HCT116 (cell line): ENCODE data around the gene ZC3H12C. TPM values are rescaled to one million over a fixed set of nuclear protein-coding genes. Genes with fewer than 3 reads are reported as not detected.
A peak's percentile ranks its signal among the peaks of the same experiment; 100 is the strongest.

Experiments
- ATAC-seq: fragments of 200-7000 bp; cut with Tn5 transposase; 2 replicates; pipeline ENCODE4 v1.9.1; 2020; ENCODE audit warnings: mild to moderate bottlenecking, moderate library complexity
- BruUV-seq: library from RNA; stranded (reverse); fragments of 400-500 nt; replicated peaks from 2 replicates; lab custom pipeline; 2021; lab: Mats Ljungman, UMichigan
- CTCF ChIA-PET: fragments of 300-600 bp; sonication (Branson Sonifier 250); formaldehyde crosslinking; loops from one replicate; lab custom pipeline; 2021; ENCODE audit warnings: antibody characterized with exemption; lab: Charles Lee
- POLR2A ChIA-PET: fragments of 300-600, 350-600 bp; sonication (Branson Sonifier 250); formaldehyde crosslinking; loops from one replicate; lab custom pipeline; 2021; ENCODE audit warnings: antibody characterized with exemption; lab: Charles Lee
- RAD21 ChIA-PET, 2 experiments: fragments of 300-600 bp; sonication (Branson Sonifier 250); formaldehyde crosslinking; loops; one replicate each; lab custom pipeline; 2023; ENCODE audit warnings: low total read pairs in 2 of 2; ENCODE audit not compliant: uncharacterized antibody in 2 of 2, unreplicated experiment in 2 of 2, low non-redundant PET in 1 of 2; lab: Charles Lee
- DNase-seq: peaks from one replicate; pipeline ENCODE4 v3.0.0-alpha.2; 2010; ENCODE audit warnings: low read depth, low spot score
- H2AFZ ChIP-seq: fragments of 200-600 bp; shearing (Covaris generic), sonication (generic); 2 replicates; pipeline ENCODE4 v1.6.1; 2017; ENCODE audit warnings: low read depth, mixed run types, mixed read lengths, antibody characterized with exemption, low read length; ENCODE audit not compliant: poor library complexity, severe bottlenecking
- H3K27ac ChIP-seq: 2 replicates; pipeline ENCODE4 v1.5.1; 2012; ENCODE audit warnings: low read depth, low read length
- H3K27me3 ChIP-seq: fragments of 200-600 bp; sonication (generic); 2 replicates; pipeline ENCODE4 v1.6.1; 2016; ENCODE audit warnings: mixed run types, low read length, mixed read lengths; ENCODE audit not compliant: insufficient read depth
- H3K36me3 ChIP-seq, 2 experiments: fragments of 200-500 bp in 1 of 2; fragments of 200-600 bp in 1 of 2; sonication (Bioruptor generic) in 1 of 2; sonication (generic) in 1 of 2; 2 replicates each; pipeline versions ENCODE4 v1.5.1 to v1.6.1; 2014 to 2016; ENCODE audit warnings: low read length in 2 of 2, inconsistent platforms in 1 of 2, mixed read lengths in 1 of 2, mixed run types in 1 of 2; ENCODE audit not compliant: insufficient read depth in 2 of 2, control insufficient read depth in 1 of 2
- H3K4me1 ChIP-seq, 2 experiments: fragments of 200-600 bp in 1 of 2; sonication (generic) in 1 of 2; 2 replicates each; pipeline versions ENCODE4 v1.5.1 to v1.6.1; 2012 to 2017; ENCODE audit warnings: low read length in 2 of 2, inconsistent platforms in 1 of 2, mild to moderate bottlenecking in 1 of 2, mixed read lengths in 1 of 2, mixed run types in 1 of 2, moderate library complexity in 1 of 2; ENCODE audit not compliant: insufficient read depth in 2 of 2, control insufficient read depth in 1 of 2
- H3K4me2 ChIP-seq: fragments of 200-600 bp; sonication (generic); 2 replicates; pipeline ENCODE4 v1.6.1; 2017; ENCODE audit warnings: mixed run types, low read length, mixed read lengths
- H3K4me3 ChIP-seq, 2 experiments: fragments of 200-600 bp in 1 of 2; sonication (generic) in 1 of 2; replicated peaks in 1 of 2; 2 replicates each; pipeline ENCODE4 v1.5.1; 2011 to 2016; ENCODE audit warnings: low read length in 2 of 2, control low read depth in 1 of 2, low read depth in 1 of 2, mild to moderate bottlenecking in 1 of 2, mixed read lengths in 1 of 2, mixed run types in 1 of 2
- H3K79me2 ChIP-seq: fragments of 200-600 bp; sonication (generic); 2 replicates; pipeline ENCODE4 v1.6.1; 2017; ENCODE audit warnings: mild to moderate bottlenecking, mixed run types, low read length, moderate library complexity, mixed read lengths; ENCODE audit not compliant: insufficient read depth
- H3K9ac ChIP-seq: fragments of 200-600 bp; sonication (generic); 2 replicates; pipeline ENCODE4 v1.6.1; 2016; ENCODE audit warnings: low read length, mixed read lengths
- H3K9me2 ChIP-seq: fragments of 200-600 bp; sonication (generic), shearing (Covaris generic); 2 replicates; pipeline ENCODE4 v1.6.1; 2017; ENCODE audit warnings: mixed run types, mild to moderate bottlenecking, moderate library complexity; ENCODE audit not compliant: insufficient read depth
- H3K9me3 ChIP-seq, 2 experiments: fragments of 200-500 bp in 1 of 2; fragments of 200-600 bp in 1 of 2; sonication (Bioruptor generic) in 1 of 2; sonication (generic) in 1 of 2; 2 replicates each; pipeline ENCODE4 v1.6.1; 2014 to 2017; ENCODE audit warnings: low read length in 2 of 2, mixed read lengths in 2 of 2, inconsistent platforms in 1 of 2, low read depth in 1 of 2, mild to moderate bottlenecking in 1 of 2, mixed run types in 1 of 2, moderate library complexity in 1 of 2; ENCODE audit not compliant: control insufficient read depth in 1 of 2, insufficient read depth in 1 of 2
- H4K20me1 ChIP-seq: fragments of 200-600 bp; sonication (generic), shearing (Covaris generic); 2 replicates; pipeline ENCODE4 v1.6.1; 2017; ENCODE audit warnings: mixed run types, mild to moderate bottlenecking, moderate library complexity; ENCODE audit not compliant: insufficient read depth
- CTCF ChIP-seq, 3 experiments: fragments of 200-600 bp in 1 of 3; sonication (generic) in 1 of 3; IDR thresholded peaks in 2 of 3; conservative IDR thresholded peaks in 1 of 3; 2 replicates each; pipeline ENCODE4 v1.5.1; 2012 to 2017; ENCODE audit warnings: low read depth in 2 of 3, low read length in 2 of 3, antibody characterized with exemption in 1 of 3, borderline replicate concordance in 1 of 3, control low read depth in 1 of 3, mild to moderate bottlenecking in 1 of 3, mixed read lengths in 1 of 3, mixed run types in 1 of 3, moderate library complexity in 1 of 3; ENCODE audit not compliant: insufficient read depth in 1 of 3
- ELF1 ChIP-seq: IDR thresholded peaks from 2 replicates; pipeline ENCODE4 v1.6.1; 2012; ENCODE audit warnings: low read depth, borderline replicate concordance
- intact Hi-C: fragments of 100-400 bp; cut with micrococcal nuclease; formaldehyde crosslinking; loops from 2 replicates; pipeline ENCODE4 v1.10.0; 2022
- total RNA-seq: library from RNA; stranded (reverse); gene quantifications from one replicate; pipeline ENCODE4 v1.2.1, GENCODE V29; 2021; ENCODE audit not compliant: unreplicated experiment

ZC3H12C gene
- total RNA-seq, 1 experiment from 2014 or later = 10.2 TPM

- H3K4me1 ChIP-seq = peaks cover 18 to 28% of the 10 kb centered on the region in 2 experiments
- no peak for TF ChIP-seq ELF1
- H3K9ac ChIP-seq = no peak overlapping the region
- ChIA-PET CTCF (no interaction called here), RAD21 (no interaction called here), POLR2A (no interaction called here)
- no peak overlapping the region for H3K4me2 ChIP-seq
- H3K27ac ChIP-seq = no peak overlapping the region
- H3K4me3 ChIP-seq = no peak overlapping the region
- H3K36me3 ChIP-seq = no peaks in the 10 kb centered on the region
- intact Hi-C loops = loop anchor here (5.0 to 10.0 kb wide), 3 partner anchors 238 to 342 kb away; no protein-coding TSS in a partner anchor
- peaks cover 20% of the 10 kb centered on the region for H3K79me2 ChIP-seq
- peak overlapping the region; percentile 11 for H2AFZ ChIP-seq
- BruUV-seq = no TSS peak
- H3K9me2 ChIP-seq = no peaks in the 10 kb centered on the region
- DNase-seq = no peak
- H3K9me3 ChIP-seq = no peaks in the 10 kb centered on the region
- no peaks in the 10 kb centered on the region for H3K27me3 ChIP-seq
- no peaks in the 10 kb centered on the region for H4K20me1 ChIP-seq
- ATAC-seq = no peak
These were observed 2.6 kb upstream of the ZC3H12C start for GRCh38 chr11:110090466-110091026.

DNA sequence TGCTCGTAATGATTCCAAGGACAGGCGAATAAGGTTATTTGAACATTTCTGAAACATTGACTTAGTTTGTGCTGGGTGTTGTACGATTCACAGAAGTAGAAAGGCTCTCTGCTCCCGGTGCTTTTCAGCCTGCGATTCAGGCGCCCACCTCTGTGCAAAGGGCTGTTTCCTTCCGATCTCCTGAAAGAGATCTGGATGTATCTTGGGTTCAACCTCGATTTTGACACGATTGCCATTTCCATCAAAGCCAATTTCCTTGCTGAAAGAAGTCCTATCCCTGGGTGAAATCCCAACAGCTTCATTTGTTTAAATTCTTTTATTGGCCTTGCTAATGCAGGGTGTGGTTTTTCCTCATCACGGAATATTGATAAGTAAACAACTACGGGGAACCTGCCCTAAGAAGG lies 1.1 kb upstream of the ZC3H12C start:
- no peaks in the 10 kb centered on the region for H4K20me1 ChIP-seq
- POLR2A ChIA-PET = interaction anchor here (0.8 kb wide), 2 partner anchors 9 to 11 kb away, joined by 3 to 5 read pairs; no protein-coding TSS in a partner anchor
- H3K79me2 ChIP-seq = peaks cover 36% of the 10 kb centered on the region
- intact Hi-C loops = loop anchor here (2.0 to 10.0 kb wide), 4 partner anchors 145 to 340 kb away; no protein-coding TSS in a partner anchor
- CTCF ChIA-PET = interaction anchor here (0.6 to 1.4 kb wide), 8 partner anchors 12 to 285 kb away, joined by 3 to 6 read pairs (median 4); no protein-coding TSS in a partner anchor
- H2AFZ ChIP-seq = peak overlapping the region; percentile 78
- H3K27ac ChIP-seq = peak overlapping the region; percentile 89
- TSS peak; percentile 85 for BruUV-seq
- peak overlapping the region; percentile 69 to 74 for H3K4me3 ChIP-seq
- H3K9ac ChIP-seq = peak overlapping the region; percentile 78
- H3K4me1 ChIP-seq = peaks cover 22 to 36% of the 10 kb centered on the region in 2 experiments
- no peaks in the 10 kb centered on the region for H3K9me3 ChIP-seq
- no peaks in the 10 kb centered on the region for H3K9me2 ChIP-seq
- DNase-seq (peak; percentile 3), ATAC-seq (0 out of 2 replicates have a peak, but pooled peaks have one; percentile 2)
- H3K27me3 ChIP-seq = no peaks in the 10 kb centered on the region
- peak overlapping the region; percentile 90 for H3K4me2 ChIP-seq
- TF ChIP-seq CTCF (IDR thresholded peaks at IDR 0.05 in 2 of 3, conservative IDR thresholded peaks at IDR 0.05 in 1 of 3; ENCODE audit: borderline replicate concordance in 1 of 3, insufficient read depth in 1 of 3, low read depth in 2 of 3, low read length in 2 of 3) = no peak
- H3K36me3 ChIP-seq = no peaks in the 10 kb centered on the region
- RAD21 ChIA-PET = interaction anchor here in 1 of 2 experiments (1.1 kb wide), 1 partner anchor 101 kb away, joined by 3 read pairs; no protein-coding TSS in a partner anchor
